GM19023 (cell line): Measurements from ENCODE around the gene VSTM4.
A peak's percentile ranks its signal among the peaks of the same experiment; 100 is the strongest.

ENCODE experiments used
- ATAC-seq: cut with Tn5 transposase; IDR thresholded peaks from one replicate; pipeline ENCODE4 v1.9.1; 2021; ENCODE audit warnings: mild to moderate bottlenecking, moderate library complexity; ENCODE audit not compliant: unreplicated experiment

The VSTM4 gene

DNA sequence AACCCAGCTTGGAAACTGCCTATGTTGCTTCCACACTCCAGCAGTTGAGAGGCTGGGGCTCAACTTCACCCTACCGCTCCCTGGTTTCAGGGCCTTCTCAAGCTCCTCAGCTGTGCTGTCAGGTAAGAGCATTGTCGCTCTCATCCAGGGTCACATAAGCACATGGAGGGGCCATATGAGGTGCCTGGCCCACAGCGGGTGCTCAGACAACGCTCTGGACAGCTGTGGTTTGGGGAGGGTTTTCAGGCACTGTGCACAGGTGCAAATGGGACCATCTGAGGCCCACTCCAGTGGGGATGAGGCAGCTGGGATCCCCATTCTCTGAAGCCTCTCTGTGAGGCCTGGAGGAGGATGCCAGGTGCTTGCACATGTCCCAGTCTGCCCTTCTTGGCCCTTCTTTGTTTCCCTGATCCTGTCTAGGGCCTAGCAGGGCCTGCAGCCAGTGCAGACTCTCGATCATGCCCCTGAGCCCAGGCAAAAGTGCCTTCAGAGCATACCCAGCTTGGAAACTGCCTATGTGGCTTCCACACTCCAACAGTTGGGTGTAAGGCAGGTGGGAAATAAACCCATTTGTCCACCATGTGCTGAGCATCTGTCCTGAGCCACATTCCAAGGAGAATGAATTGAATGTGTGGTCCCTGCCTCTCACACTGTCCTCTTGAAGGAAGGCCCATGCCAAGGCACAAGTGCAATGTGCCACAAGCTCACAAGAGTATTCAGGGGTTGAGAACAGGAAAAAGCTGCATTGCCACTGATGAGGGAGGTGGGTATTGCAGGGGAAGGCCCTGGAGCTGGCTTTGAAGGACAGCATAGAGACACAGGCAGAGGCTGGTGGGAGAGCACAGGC, 40.3 kb downstream of the VSTM4 start:
- no peak for ATAC-seq

DNA sequence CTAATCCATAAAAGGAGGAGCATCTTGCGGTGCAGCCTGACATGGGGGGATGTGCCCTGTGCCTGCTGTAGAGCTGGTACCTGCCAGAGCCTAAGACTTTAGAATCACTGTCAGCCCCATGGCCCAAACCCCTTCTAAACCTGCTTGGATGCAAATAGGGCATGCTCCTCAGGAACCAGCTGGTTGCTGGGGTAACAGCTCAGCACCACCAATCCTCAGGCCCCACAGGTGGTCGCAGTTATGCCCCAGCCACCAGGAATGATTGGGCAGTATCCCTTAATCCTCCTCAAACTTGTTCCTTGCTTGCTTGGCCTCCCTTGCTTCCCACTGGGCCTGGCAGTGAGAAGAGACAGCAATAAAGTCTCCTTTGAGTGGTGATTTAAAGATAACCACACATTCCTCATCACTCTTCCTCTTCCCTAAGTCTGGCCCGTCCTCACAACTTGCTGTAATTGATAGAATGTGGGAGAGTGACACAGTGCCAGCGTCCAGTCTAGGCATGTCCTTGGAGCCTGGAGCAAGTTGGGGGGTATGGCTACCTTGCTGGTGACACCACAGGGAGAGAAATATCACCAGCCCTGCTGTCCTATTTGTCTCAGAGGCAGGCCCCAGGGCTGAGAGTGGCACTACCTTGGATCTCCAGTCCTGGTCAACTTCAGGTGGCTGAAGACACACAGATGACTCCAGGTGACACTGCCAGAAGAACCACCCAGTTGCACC, 43.0 kb downstream of the VSTM4 start:
- ATAC-seq = no peak

- ATAC-seq = no peak
Observed at GRCh38 chr10:49071160-49071761, 44.1 kb downstream of the VSTM4 start.

DNA sequence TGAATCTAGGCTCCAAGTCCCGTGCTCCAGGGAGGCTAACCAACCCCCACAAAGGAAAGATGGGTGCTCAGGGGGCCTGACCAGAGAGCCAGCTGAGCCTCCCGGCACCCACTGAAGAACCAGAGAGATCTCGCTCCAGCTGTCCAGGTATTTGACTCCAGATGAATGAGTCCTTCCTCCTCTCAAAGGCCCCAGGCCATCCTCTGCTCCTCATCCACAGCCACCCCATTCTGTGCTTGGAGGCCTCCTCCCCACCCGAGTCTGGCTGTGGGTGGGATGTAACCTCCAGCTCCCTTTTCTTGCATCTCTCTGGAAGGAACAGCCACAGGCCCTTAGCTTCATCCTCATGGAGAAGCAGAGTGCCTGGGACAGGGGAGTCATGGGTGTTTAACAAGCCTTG, 44.6 kb downstream of the VSTM4 start:
- no peak for ATAC-seq

GRCh38 chr10:49068672-49069217, 46.6 kb downstream of the VSTM4 start:
- ATAC-seq = no peak

- ATAC-seq = no peak
Observed at GRCh38 chr10:49068209-49068608, 47.1 kb downstream of the VSTM4 start.

GRCh38 chr10:49066944-49067730, 48.2 kb downstream of the VSTM4 start:
- ATAC-seq = no peak

DNA sequence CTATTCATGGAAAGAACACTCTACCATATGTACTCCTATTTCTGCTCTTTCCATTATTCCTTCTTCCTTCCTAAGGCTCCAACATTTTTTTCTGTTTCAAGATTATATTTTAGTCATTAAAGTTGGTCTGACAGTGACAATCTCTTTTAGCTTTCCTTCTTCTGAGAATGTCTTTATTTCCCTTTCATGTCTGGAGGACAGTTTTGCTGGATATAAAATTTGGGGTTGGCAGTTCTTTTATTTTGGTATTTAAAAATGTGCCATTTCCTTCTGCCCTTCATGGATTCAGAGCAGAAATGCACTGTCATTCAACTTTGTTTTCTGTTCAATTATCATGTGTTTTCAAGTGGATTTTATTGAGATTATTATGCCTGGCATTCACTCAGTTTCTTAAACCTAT, 53.1 kb downstream of the VSTM4 start:
- ATAC-seq = no peak

DNA sequence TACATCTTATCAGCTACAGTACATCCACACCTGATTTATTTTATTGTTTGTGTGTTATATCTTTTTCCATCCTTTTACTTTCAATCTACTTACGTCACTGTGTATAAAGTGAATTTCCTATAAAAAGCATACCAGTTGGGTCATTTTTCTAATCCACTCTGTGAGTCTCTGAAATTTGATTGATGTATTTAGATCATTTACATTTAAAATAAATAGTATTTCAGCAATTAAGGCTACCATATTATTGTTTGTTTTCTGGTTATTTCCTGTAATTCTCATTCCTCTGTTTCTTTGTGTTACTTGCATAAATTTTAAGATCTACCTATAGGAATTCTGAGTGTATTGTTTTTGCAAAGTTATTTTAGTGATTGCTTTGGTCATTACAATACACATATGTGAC, 53.7 kb downstream of the VSTM4 start:
- ATAC-seq = no peak

- no peak for ATAC-seq
Observed at GRCh38 chr10:49058463-49059255, 56.7 kb downstream of the VSTM4 start.

- no peak for ATAC-seq
Observed at GRCh38 chr10:49057231-49057880, 58.0 kb downstream of the VSTM4 start.

DNA sequence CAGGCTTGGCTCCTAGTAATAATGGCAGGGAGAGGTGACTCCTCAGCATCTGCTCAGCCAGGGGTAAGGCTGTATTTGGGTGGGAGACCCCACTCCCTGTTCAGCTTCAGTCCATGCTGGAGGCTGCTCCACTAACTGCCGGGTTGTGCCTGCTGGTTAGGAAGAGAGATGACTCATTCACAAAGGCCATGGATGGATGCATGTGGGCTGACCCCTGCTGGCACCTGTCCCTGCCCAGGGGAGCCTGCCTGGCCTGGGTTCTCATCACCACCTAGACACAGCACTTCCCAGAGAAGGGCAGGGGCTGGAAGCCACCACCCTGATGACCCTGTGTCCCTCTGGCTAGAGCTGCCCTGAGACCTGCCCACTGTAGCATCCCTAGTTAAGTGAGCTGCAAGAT, 59.0 kb downstream of the VSTM4 start:
- ATAC-seq = no peak

GRCh38 chr10:49055221-49055849, 60.0 kb downstream of the VSTM4 start:
- no peak for ATAC-seq

GRCh38 chr10:49054753-49055152, 60.6 kb downstream of the VSTM4 start:
- no peak for ATAC-seq

DNA sequence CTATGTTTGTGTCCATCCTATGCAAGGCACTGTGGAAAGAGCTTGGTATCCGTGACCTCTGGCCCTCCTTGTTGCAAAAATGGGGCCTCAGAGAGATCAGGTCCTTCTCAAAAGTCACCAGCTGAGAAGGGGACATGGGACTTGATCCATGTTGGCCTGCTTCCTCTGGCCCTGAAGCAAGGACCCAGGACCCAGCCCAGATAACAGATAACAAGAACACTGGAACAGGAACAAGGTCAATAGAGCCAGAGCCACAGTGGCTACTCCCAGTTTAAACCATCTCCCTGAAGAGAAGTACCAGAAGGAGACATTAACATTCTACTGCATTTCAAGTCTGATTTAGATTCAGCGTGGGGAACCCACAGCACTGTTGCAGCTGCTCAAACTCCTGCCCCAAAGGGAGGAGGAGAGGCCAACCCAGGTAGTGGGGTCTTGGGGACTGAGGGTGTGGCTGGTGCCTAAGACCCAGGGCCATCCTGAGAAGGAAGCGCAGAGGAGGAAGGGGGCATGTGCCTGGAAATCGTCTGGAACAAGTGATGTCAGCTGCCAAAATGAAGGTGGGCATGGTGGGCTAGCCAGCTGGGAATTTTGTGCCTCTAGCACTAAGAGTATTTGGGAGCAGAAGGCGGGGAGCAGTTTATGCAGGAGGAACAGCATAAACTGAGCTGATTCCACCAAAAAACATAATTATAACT, 61.2 kb downstream of the VSTM4 start:
- ATAC-seq = no peak

- ATAC-seq = peak; percentile 69
Observed at GRCh38 chr10:49053053-49053997, 62.0 kb downstream of the VSTM4 start.

DNA sequence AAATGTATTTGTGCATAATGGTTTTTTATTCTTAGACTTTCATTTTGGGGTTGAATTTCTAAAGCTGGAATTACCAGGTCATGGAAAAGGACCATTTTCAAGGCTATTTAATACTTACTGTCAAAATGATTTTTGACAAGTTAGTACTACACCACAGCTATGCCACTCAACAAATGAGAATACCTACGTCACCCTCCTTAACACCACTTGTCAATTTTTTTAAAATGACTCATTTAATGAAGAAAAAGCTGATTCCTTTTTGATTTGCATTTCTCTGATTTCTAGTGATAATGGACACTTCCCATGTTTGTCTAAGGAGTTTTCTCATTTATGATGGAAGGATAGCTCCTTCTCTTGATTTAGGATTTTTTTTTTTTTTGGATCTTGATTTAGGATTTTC, 63.3 kb downstream of the VSTM4 start:
- ATAC-seq = no peak
